Parathyroid adenoma (tissue), 2 donors: ENCODE data around the gene METTL5.

ENCODE experiments used
- H2AFZ ChIP-seq: fragments of 300-600 bp; sonication (generic); one replicate; pipeline ENCODE4 v1.7.0; 2017; ENCODE audit warnings: antibody characterized with exemption, mild to moderate bottlenecking
- H3K27ac ChIP-seq: fragments of 300-600 bp; sonication (generic); one replicate; pipeline ENCODE4 v1.7.0; 2017
- H3K27me3 ChIP-seq: fragments of 300-600 bp; sonication (generic); one replicate; pipeline ENCODE4 v1.7.0; 2017; ENCODE audit warnings: low read length; ENCODE audit not compliant: control insufficient read depth, insufficient read depth
- H3K36me3 ChIP-seq: fragments of 300-600 bp; sonication (generic); one replicate; pipeline ENCODE4 v1.7.0; 2017; ENCODE audit warnings: low read length; ENCODE audit not compliant: control insufficient read depth, insufficient read depth
- H3K4me1 ChIP-seq: fragments of 300-600 bp; sonication (generic); one replicate; pipeline ENCODE4 v1.7.0; 2017; ENCODE audit warnings: control low read depth
- H3K4me2 ChIP-seq: fragments of 300-600 bp; sonication (generic); one replicate; pipeline ENCODE4 v1.7.0; 2017; ENCODE audit warnings: low read length
- H3K4me3 ChIP-seq: fragments of 300-600 bp; sonication (generic); one replicate; pipeline ENCODE4 v1.7.0; 2017; ENCODE audit warnings: low read depth, low read length
- H3K79me2 ChIP-seq: fragments of 300-600 bp; sonication (generic); one replicate; pipeline ENCODE4 v1.7.0; 2017; ENCODE audit warnings: control low read depth
- H3K9ac ChIP-seq: fragments of 300-600 bp; sonication (generic); one replicate; pipeline ENCODE4 v1.7.0; 2017; ENCODE audit warnings: mild to moderate bottlenecking
- H3K9me3 ChIP-seq: fragments of 300-600 bp; sonication (generic); one replicate; pipeline ENCODE4 v1.7.0; 2017; ENCODE audit warnings: low read length; ENCODE audit not compliant: control insufficient read depth
- TF ChIP-seq, protein P1 (sequence below): fragments of 300-600 bp; sonication (generic); IDR thresholded peaks from one replicate; pipeline ENCODE4 v1.7.0; 2017; ENCODE audit warnings: antibody characterized with exemption, mild to moderate bottlenecking
- donor health status: primary hyperparathyroidism.

The METTL5 gene

DNA sequence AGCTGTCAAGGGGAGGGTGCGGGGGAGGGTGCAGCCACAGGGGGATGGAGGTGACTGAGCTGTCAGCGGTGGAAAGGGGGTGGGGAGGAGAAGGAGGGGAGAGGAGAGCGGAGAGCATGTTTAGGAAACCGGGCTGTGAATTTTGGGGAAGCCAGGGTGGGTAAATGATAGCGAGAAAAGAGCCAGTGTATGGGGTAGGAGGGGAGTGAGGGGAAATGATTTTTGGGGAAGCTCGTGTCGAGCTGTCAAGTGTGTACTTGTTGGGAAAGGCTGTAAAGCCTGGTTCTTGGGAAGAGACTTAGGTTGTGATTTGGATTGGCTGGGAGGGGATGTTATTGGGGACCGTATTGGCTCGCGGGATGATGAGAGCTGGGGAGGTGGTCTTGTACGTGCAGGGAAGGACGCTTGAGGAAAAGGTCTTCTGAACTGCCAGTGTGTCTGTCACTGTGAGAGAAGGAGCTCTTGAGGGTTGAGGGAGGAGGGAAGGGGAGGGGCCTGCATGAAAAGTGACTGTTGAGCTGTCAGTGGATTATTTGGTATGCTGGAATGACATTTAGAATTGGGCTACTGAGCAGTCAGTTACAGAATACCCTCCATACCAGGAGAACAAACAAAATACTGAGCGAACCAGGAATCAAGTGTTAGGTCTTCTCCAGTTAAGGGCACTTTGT, 3.6 kb upstream of the METTL5 start:
- TF ChIP-seq, protein P1, sequence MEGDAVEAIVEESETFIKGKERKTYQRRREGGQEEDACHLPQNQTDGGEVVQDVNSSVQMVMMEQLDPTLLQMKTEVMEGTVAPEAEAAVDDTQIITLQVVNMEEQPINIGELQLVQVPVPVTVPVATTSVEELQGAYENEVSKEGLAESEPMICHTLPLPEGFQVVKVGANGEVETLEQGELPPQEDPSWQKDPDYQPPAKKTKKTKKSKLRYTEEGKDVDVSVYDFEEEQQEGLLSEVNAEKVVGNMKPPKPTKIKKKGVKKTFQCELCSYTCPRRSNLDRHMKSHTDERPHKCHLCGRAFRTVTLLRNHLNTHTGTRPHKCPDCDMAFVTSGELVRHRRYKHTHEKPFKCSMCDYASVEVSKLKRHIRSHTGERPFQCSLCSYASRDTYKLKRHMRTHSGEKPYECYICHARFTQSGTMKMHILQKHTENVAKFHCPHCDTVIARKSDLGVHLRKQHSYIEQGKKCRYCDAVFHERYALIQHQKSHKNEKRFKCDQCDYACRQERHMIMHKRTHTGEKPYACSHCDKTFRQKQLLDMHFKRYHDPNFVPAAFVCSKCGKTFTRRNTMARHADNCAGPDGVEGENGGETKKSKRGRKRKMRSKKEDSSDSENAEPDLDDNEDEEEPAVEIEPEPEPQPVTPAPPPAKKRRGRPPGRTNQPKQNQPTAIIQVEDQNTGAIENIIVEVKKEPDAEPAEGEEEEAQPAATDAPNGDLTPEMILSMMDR, result no peak
- H2AFZ ChIP-seq, result peak overlapping the region; percentile 41
- peak overlapping the region; percentile 91 for H3K4me2 ChIP-seq
- H3K4me1 ChIP-seq, result peaks cover 14% of the 10 kb centered on the region
- no peaks in the 10 kb centered on the region for H3K9me3 ChIP-seq
- H3K79me2 ChIP-seq, result peaks cover 34% of the 10 kb centered on the region
- no peaks in the 10 kb centered on the region for H3K36me3 ChIP-seq
- H3K4me3 ChIP-seq, result peak overlapping the region; percentile 77
- peak overlapping the region; percentile 1 for H3K9ac ChIP-seq
- no peaks in the 10 kb centered on the region for H3K27me3 ChIP-seq
- H3K27ac ChIP-seq, result peak overlapping the region; percentile 60

DNA sequence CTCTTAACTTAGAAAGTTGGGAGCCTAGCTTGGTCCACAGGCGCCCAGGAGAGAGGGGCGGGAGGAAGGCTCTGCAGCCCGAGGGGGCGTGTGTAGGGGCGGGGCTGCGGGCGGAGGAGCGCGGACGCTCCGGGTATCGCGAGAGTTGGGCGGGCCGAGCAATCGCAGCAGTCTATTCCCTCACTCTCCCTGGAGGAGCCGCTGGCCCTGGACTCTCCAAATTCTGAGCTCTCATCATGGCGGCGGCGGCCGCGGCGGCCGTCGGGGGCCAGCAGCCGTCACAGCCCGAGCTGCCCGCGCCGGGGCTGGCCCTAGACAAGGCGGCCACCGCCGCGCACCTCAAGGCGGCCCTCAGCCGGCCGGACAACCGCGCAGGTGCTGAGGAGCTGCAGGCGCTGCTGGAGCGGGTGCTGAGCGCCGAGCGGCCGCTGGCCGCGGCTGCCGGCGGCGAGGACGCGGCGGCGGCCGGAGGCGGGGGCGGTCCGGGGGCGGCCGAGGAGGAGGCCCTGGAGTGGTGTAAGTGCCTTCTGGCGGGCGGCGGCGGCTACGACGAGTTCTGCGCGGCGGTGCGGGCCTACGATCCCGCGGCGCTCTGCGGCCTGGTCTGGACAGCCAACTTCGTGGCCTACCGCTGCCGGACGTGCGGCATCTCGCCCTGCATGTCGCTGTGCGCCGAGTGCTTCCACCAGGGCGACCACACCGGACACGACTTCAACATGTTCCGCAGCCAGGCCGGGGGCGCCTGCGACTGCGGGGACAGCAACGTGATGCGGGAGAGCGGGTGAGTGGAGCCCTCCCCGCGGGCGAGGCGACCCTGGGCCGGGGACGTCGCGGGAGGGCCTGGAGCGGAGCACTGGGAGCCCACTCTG, 2.8 kb upstream of the METTL5 start, which contains the start of gene UBR3:
TSS of gene UBR3 (plus strand) at position 183 of the 869 bp plus-strand sequence. CDS start at position 237, 54 bp downstream.
- H3K9me3 ChIP-seq, result no peaks in the 10 kb centered on the region
- H3K9ac ChIP-seq, result peak within 1 kb of the TSS; percentile 1
- H3K4me1 ChIP-seq, result peaks cover 11% of the 10 kb centered on the region
- H2AFZ ChIP-seq, result peak within 1 kb of the TSS; percentile 59
- no peaks in the 10 kb centered on the region for H3K27me3 ChIP-seq
- peak within 1 kb of the TSS; percentile 91 for H3K4me2 ChIP-seq
- H3K36me3 ChIP-seq, result no peaks in the 10 kb centered on the region
- peaks cover 28% of the 10 kb centered on the region for H3K79me2 ChIP-seq
- peak within 1 kb of the TSS; percentile 77 for H3K4me3 ChIP-seq
- H3K27ac ChIP-seq, result peak within 1 kb of the TSS; percentile 60
- TF ChIP-seq, protein P1, result no peak

DNA sequence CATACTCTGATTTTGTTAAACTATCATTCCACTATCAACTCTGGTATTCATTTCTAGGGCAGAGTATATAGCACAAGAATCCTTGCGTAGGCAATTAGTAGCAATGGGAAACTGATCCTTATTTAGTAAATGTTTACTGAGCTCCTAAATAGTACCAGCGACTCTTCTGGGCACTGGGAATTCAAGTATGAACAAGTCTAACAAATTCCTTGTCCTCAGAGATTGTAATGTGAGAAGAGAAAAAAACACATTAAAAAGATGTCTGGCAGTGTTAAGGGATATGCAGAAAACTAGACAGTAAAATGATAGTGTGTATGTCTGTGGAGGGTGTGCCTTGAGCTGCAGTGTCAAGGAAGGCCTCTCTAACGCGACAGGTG, 721 bp downstream of the METTL5 start:
- Histone ChIP-seq H3K4me3 (peak overlapping the region; percentile 84), H2AFZ (peak overlapping the region; percentile 88), H3K9ac (no peak overlapping the region), H3K4me1 (peaks cover 6% of the 10 kb centered on the region), H3K4me2 (peak overlapping the region; percentile 82), H3K27ac (peak overlapping the region; percentile 58), H3K9me3 (no peaks in the 10 kb centered on the region), H3K79me2 (peaks cover 4% of the 10 kb centered on the region), H3K36me3 (no peaks in the 10 kb centered on the region), H3K27me3 (no peaks in the 10 kb centered on the region)
- TF ChIP-seq, protein P1, result no peak

DNA sequence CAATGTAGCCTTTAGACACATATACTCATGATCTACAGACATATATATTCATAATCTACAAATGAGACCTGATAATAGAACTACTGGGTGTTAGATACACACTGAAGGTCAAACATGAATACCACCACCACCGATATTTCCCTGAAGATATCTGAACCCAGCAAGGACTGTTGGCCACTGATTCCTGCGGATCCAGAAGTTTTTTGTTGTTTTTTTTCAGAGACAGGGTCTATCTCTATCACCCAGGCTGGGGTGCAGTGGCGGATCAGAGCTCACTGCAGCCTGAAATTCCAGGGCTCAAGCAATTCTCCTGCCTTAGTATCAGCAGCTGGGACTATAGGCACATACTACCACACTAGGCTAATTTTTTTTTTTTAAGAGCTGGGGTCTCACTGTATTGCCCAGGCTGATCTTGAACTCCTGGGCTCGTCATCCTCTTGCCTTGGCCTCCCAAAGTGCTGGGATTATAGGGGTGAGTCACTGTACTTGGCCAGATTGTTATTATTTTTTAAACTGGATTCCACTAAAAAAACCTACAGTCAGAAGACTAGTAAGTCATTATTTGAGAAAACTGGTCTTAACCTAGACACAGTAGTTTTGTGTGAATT, 1.8 kb downstream of the METTL5 start:
- Histone ChIP-seq H3K27me3 (no peaks in the 10 kb centered on the region), H3K9me3 (no peaks in the 10 kb centered on the region), H3K9ac (no peak overlapping the region), H3K36me3 (no peaks in the 10 kb centered on the region), H2AFZ (no peak overlapping the region), H3K4me2 (no peak overlapping the region), H3K79me2 (peaks cover 4% of the 10 kb centered on the region), H3K4me3 (no peak overlapping the region), H3K4me1 (peaks cover 6% of the 10 kb centered on the region), H3K27ac (no peak overlapping the region)
- TF ChIP-seq, protein P1, result no peak
